GM12874 (cell line): ENCODE results near the gene FAM161A.

ENCODE experiments used
- CTCF ChIP-seq: IDR thresholded peaks from 2 replicates; pipeline ENCODE4 v1.5.1; 2011; ENCODE audit warnings: low read depth, mild to moderate bottlenecking, control low read depth, low read length, moderate library complexity; ENCODE audit not compliant: insufficient read depth

FAM161A gene

GRCh38 chr2:61784643-61785042 is 69.2 kb downstream of the FAM161A start:
- no peak for TF ChIP-seq CTCF

GRCh38 chr2:61775956-61776570 is 77.8 kb downstream of the FAM161A start:
- no peak for TF ChIP-seq CTCF
